ENCODE results near the gene COLEC11.

Gene COLEC11

GRCh38 chr2:3639653-3640052 lies 44.7 kb downstream of the COLEC11 start:
- DNase-seq: no peak

- no peak for DNase-seq
These were observed 46.3 kb downstream of the COLEC11 start for GRCh38 chr2:3641181-3641580.

GRCh38 chr2:3641841-3642421 lies 47.0 kb downstream of the COLEC11 start:
- no peak for DNase-seq

- DNase-seq: no peak
These were observed 47.8 kb downstream of the COLEC11 start for GRCh38 chr2:3642521-3643215.

- no peak for DNase-seq
These were observed 48.7 kb downstream of the COLEC11 start for GRCh38 chr2:3643371-3644245.

GRCh38 chr2:3644246-3644525 lies 49.3 kb downstream of the COLEC11 start:
- no peak for DNase-seq

GRCh38 chr2:3644891-3645605 lies 50.1 kb downstream of the COLEC11 start:
- no peak for DNase-seq

- no peak for DNase-seq
These were observed 51.0 kb downstream of the COLEC11 start for GRCh38 chr2:3645745-3646389.

GRCh38 chr2:3646446-3646845 lies 51.5 kb downstream of the COLEC11 start:
- DNase-seq: no peak

GRCh38 chr2:3647246-3647645 lies 52.3 kb downstream of the COLEC11 start:
- no peak for DNase-seq

- DNase-seq: no peak
These were observed 53.1 kb downstream of the COLEC11 start for GRCh38 chr2:3647831-3648651.

GRCh38 chr2:3648652-3649177 lies 53.8 kb downstream of the COLEC11 start:
- DNase-seq: no peak

- DNase-seq: no peak
These were observed 54.7 kb downstream of the COLEC11 start for GRCh38 chr2:3649581-3649980.

- no peak for DNase-seq
These were observed 55.4 kb downstream of the COLEC11 start for GRCh38 chr2:3650140-3650920.

- peak in 3 of 4 experiments; percentile 18 to 56 (median 36) for DNase-seq
These were observed 57.1 kb downstream of the COLEC11 start for GRCh38 chr2:3651691-3652648.

- no peak for DNase-seq
These were observed 58.1 kb downstream of the COLEC11 start for GRCh38 chr2:3652896-3653625.

GRCh38 chr2:3654011-3654410 lies 59.1 kb downstream of the COLEC11 start:
- no peak for DNase-seq

GRCh38 chr2:3654531-3655225 lies 59.8 kb downstream of the COLEC11 start:
- DNase-seq: no peak
